Activated CD4-positive, alpha-beta T cell treated with anti-CD3 and anti-CD28 coated beads, Interleukin-2, amount 10 ng/mL, durations not matched to agents 7 days and 5 days (primary cell): Measurements from ENCODE around the gene SMG6. TPM values are rescaled to one million over a fixed set of nuclear protein-coding genes. Genes with fewer than 3 reads are reported as not detected.
"Not testable (repeated sequence)": the region's sequence is repeated elsewhere in the genome, so short reads cannot be mapped to it uniquely, and the experiment has no call there.

Source experiments
- CTCF ChIA-PET: fragments of 350-600 bp; sonication (Branson Sonifier 250); formaldehyde crosslinking; loops from one replicate; lab custom pipeline; 2021; ENCODE audit warnings: antibody characterized with exemption; lab: Charles Lee
- POLR2A ChIA-PET: fragments of 350-600 bp; sonication (Branson Sonifier 250); formaldehyde crosslinking; loops from one replicate; lab custom pipeline; 2021; ENCODE audit warnings: antibody characterized with exemption; lab: Charles Lee
- DNase-seq: peaks from one replicate; pipeline ENCODE4 v3.0.0-alpha.2; 2020
- H3K27ac Mint-ChIP-seq: one replicate; pipeline ENCODE4 v1.8.0; 2021; ENCODE audit warnings: mild to moderate bottlenecking, moderate library complexity, mixed read lengths
- H3K27me3 Mint-ChIP-seq: one replicate; pipeline ENCODE4 v1.8.0; 2021; ENCODE audit warnings: mixed read lengths
- H3K36me3 Mint-ChIP-seq: one replicate; pipeline ENCODE4 v1.8.0; 2021; ENCODE audit warnings: low read depth, mixed read lengths
- H3K4me1 Mint-ChIP-seq: one replicate; pipeline ENCODE4 v1.8.0; 2021; ENCODE audit warnings: mixed read lengths
- H3K4me3 Mint-ChIP-seq: one replicate; pipeline ENCODE4 v1.8.0; 2021; ENCODE audit warnings: mild to moderate bottlenecking, moderate library complexity, mixed read lengths
- H3K9me3 Mint-ChIP-seq: one replicate; pipeline ENCODE4 v1.8.0; 2021; ENCODE audit warnings: mixed read lengths
- total RNA-seq, 2 experiments: library from RNA; stranded (reverse); gene quantifications; one replicate each; pipeline ENCODE4 v1.2.3, GENCODE V29; 2021

The SMG6 gene
- total RNA-seq, 2 experiments from 2014 or later, result 44.3 to 51.1 TPM

- POLR2A ChIA-PET, result interaction anchor here (0.7 kb wide), 1 partner anchor 45 kb away, joined by 3 read pairs; no protein-coding TSS in a partner anchor
- Mint-ChIP-seq H3K9me3 (no peaks in the 10 kb centered on the region), H3K36me3 (peaks cover 30% of the 10 kb centered on the region), H3K27ac (no peak overlapping the region), H3K4me1 (peaks cover 16% of the 10 kb centered on the region), H3K27me3 (no peaks in the 10 kb centered on the region), H3K4me3 (no peak overlapping the region)
- DNase-seq, result no peak
- CTCF ChIA-PET, result interaction anchor here (0.6 to 1.5 kb wide), 3 partner anchors 32 to 87 kb away, joined by 4 to 5 read pairs (median 4); no protein-coding TSS in a partner anchor
Measured at GRCh38 chr17:2157675-2158395, 145.8 kb downstream of the SMG6 start.

GRCh38 chr17:2157081-2157480, 146.5 kb downstream of the SMG6 start:
- ChIA-PET POLR2A (no interaction called here), CTCF (no interaction called here)
- Mint-ChIP-seq H3K9me3 (no peaks in the 10 kb centered on the region), H3K36me3 (peaks cover 28% of the 10 kb centered on the region), H3K4me3 (no peak overlapping the region), H3K27me3 (no peaks in the 10 kb centered on the region), H3K27ac (peak overlapping the region; percentile 33), H3K4me1 (peaks cover 16% of the 10 kb centered on the region)
- DNase-seq, result no peak

- peaks cover 28% of the 10 kb centered on the region for H3K36me3 Mint-ChIP-seq
- peak overlapping the region; percentile 33 for H3K27ac Mint-ChIP-seq
- H3K4me1 Mint-ChIP-seq, result peaks cover 16% of the 10 kb centered on the region
- no peaks in the 10 kb centered on the region for H3K27me3 Mint-ChIP-seq
- DNase-seq, result no peak
- no peaks in the 10 kb centered on the region for H3K9me3 Mint-ChIP-seq
- ChIA-PET POLR2A (no interaction called here), CTCF (interaction anchor here (1.2 kb wide), 1 partner anchor 23 kb away, joined by 4 read pairs; no protein-coding TSS in a partner anchor)
- H3K4me3 Mint-ChIP-seq, result no peak overlapping the region
Measured at GRCh38 chr17:2156666-2157065, 146.9 kb downstream of the SMG6 start.

DNA sequence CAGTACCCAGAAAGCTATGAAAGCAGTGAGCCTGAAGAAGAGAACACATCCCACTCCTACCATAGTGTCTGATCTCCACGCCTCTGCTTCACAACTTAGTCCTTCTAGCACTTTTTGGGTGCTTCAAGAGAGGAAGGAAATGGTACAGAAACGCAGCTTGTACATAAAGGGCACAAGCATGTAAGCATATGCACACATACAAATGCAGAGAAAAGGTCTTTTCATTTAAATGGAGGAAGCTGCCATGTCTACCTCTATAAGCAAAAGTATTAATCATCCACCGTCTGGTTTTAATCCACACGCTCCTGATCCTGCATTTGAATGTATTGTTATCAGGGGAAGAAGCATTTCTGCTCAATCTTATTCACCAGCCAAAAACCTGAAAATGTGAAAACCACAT, 148.0 kb downstream of the SMG6 start:
- Mint-ChIP-seq H3K27me3 (no peaks in the 10 kb centered on the region), H3K4me3 (no peak overlapping the region), H3K36me3 (peaks cover 27% of the 10 kb centered on the region), H3K4me1 (peaks cover 22% of the 10 kb centered on the region), H3K9me3 (no peaks in the 10 kb centered on the region), H3K27ac (no peak overlapping the region)
- CTCF ChIA-PET, result interaction anchor here (0.8 to 1.5 kb wide), 5 partner anchors 9 to 81 kb away, joined by 3 to 8 read pairs (median 4); no protein-coding TSS in a partner anchor
- no peak for DNase-seq
- POLR2A ChIA-PET, result no interaction called here

- peaks cover 19% of the 10 kb centered on the region for H3K36me3 Mint-ChIP-seq
- no peak overlapping the region for H3K27ac Mint-ChIP-seq
- DNase-seq, result no peak
- no peaks in the 10 kb centered on the region for H3K9me3 Mint-ChIP-seq
- ChIA-PET CTCF (interaction anchor here (0.5 to 1.7 kb wide), 5 partner anchors 12 to 452 kb away, joined by 3 to 4 read pairs (median 4); no protein-coding TSS in a partner anchor), POLR2A (no interaction called here)
- peaks cover 13% of the 10 kb centered on the region for H3K4me1 Mint-ChIP-seq
- no peaks in the 10 kb centered on the region for H3K27me3 Mint-ChIP-seq
- no peak overlapping the region for H3K4me3 Mint-ChIP-seq
Measured at GRCh38 chr17:2151358-2152033, 152.1 kb downstream of the SMG6 start.

DNA sequence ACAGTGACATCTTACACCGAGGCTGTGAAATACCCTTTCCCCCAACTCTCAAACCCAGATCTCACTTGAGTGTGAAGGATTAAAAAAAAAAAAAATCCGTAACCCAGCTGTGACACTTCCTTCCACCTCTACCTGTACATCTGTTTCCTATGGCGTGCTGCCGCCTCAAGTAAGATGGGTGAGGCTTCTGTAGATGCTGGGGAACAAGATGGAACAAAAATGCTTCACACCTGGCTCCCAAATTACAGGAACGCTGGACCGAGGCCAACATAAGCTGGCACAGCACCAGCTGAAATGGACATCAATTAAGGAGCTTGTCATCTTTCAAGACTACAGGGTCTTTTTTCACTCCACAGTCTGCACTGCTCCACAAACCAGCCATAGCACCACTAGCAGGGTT, 152.8 kb downstream of the SMG6 start:
- H3K27me3 Mint-ChIP-seq, result no peaks in the 10 kb centered on the region
- POLR2A ChIA-PET, result no interaction called here
- H3K36me3 Mint-ChIP-seq, result peaks cover 19% of the 10 kb centered on the region
- no peaks in the 10 kb centered on the region for H3K9me3 Mint-ChIP-seq
- H3K4me3 Mint-ChIP-seq, result no peak overlapping the region
- no peak for DNase-seq
- H3K4me1 Mint-ChIP-seq, result peaks cover 15% of the 10 kb centered on the region
- CTCF ChIA-PET, result interaction anchor here (0.5 to 1.7 kb wide), 3 partner anchors 32 to 86 kb away, joined by 3 to 4 read pairs (median 3); no protein-coding TSS in a partner anchor
- H3K27ac Mint-ChIP-seq, result no peak overlapping the region

DNA sequence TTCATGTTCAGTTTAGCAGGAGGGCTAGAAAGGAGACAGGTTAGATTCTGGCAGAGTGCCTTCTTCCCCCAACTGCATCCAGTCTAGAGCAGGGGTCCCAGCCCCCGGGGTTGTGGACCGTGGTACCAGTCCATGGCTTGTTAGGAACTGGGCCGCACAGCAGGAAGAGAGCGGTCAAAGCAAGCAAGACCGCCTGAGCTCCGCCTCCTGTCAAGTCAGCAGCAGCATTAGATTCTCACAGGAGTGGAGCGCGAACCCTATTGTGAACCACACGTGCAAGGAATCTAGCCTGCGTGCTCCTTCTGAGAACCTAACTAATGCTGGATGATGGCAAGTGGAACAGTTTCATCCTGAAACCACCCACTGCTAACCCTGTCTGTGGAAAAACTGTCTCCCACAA, 153.7 kb downstream of the SMG6 start:
- Mint-ChIP-seq H3K36me3 (peaks cover 12% of the 10 kb centered on the region), H3K4me1 (peaks cover 11% of the 10 kb centered on the region), H3K9me3 (no peaks in the 10 kb centered on the region), H3K4me3 (no peak overlapping the region), H3K27me3 (no peaks in the 10 kb centered on the region), H3K27ac (no peak overlapping the region)
- no peak for DNase-seq
- ChIA-PET POLR2A (no interaction called here), CTCF (interaction anchor here (0.5 to 1.7 kb wide), 4 partner anchors 26 to 53 kb away, joined by 3 read pairs; no protein-coding TSS in a partner anchor)

DNA sequence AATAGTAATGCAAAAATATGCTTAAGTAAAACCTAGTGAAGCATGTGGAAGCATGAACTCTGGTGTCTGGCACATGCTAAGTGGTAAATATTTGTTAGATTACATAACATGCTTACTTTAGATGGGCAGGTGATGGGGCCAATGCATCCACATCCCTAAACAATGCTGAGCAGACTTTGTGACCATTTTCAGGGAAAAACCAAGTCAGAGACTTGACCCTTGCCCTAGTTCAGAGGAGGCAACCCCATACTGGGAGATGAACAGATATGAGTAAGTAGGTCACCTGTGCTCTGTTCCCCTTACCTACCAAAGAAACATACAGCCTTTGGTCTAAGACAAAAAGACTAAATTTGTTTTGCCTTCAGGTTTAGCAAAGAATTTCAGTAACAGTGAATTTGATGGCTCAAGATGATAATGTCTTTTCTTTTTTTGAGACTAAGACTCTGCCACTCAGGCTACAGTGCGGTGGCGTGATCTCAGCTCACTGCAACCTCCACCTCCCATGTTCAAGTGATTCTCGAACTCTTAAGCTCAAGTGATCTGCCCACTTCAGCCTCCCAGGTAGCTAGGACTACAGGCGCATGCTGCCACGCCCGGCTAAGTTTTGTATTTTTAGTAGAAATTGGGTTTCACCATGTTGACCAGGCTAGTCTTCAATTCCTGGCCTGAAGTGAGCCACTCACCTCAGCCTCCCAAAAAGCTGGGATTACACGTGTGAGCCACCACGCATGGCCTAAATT, 157.3 kb downstream of the SMG6 start:
- H3K4me1 Mint-ChIP-seq, result peaks cover 16% of the 10 kb centered on the region
- CTCF ChIA-PET, result interaction anchor here (0.8 to 1.2 kb wide), 5 partner anchors 8 to 64 kb away, joined by 3 to 7 read pairs (median 3); no protein-coding TSS in a partner anchor
- H3K4me3 Mint-ChIP-seq, result no peak overlapping the region
- no peaks in the 10 kb centered on the region for H3K27me3 Mint-ChIP-seq
- POLR2A ChIA-PET, result no interaction called here
- H3K27ac Mint-ChIP-seq, result no peak overlapping the region
- peaks cover 19% of the 10 kb centered on the region for H3K36me3 Mint-ChIP-seq
- H3K9me3 Mint-ChIP-seq, result no peaks in the 10 kb centered on the region
- no peak for DNase-seq

DNA sequence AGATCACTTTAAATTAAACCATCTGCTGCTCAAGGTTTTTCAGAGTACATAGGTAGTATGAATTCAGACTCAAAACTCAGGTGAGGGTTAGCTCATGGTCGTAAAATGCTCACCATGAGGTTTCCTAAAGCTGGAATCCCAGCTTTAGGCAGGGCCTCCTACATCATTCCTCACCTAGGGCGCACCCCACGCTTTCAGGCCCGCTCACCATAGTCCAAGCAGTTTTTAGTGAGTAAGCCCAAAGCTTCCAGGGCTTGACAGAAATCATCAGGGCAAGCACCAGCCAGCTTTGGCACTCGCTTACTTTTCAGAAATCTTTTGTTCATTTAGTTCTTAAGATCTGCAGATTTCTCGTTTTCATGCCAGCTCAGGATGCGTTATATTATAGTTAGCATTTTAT, 158.9 kb downstream of the SMG6 start:
- ChIA-PET CTCF (interaction anchor here (0.6 to 1.3 kb wide), 4 partner anchors 32 to 107 kb away, joined by 3 to 6 read pairs (median 4); no protein-coding TSS in a partner anchor), POLR2A (interaction anchor here (0.6 kb wide), 1 partner anchor 7 kb away, joined by 5 read pairs; no protein-coding TSS in a partner anchor)
- no peak overlapping the region for H3K4me3 Mint-ChIP-seq
- peaks cover 12% of the 10 kb centered on the region for H3K4me1 Mint-ChIP-seq
- H3K36me3 Mint-ChIP-seq, result peaks cover 19% of the 10 kb centered on the region
- no peaks in the 10 kb centered on the region for H3K9me3 Mint-ChIP-seq
- no peaks in the 10 kb centered on the region for H3K27me3 Mint-ChIP-seq
- no peak overlapping the region for H3K27ac Mint-ChIP-seq
- no peak for DNase-seq

DNA sequence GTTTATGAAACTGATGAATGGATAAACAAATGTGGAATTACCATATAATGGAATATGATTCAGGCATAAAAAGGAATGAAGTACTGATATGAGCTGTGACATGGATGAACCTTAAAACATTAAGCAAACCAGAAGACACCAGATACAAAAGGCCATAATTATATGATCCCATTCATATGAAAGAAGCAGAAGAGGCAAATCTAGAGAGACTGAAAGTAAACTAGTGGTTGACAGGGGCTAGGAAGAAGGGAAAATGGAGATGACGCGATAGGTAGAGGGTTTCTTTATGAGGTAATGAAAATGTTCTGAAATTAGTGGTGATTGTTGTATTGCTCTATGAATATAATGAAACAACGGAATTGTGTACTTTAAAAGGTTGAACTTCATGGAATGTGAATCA, 160.3 kb downstream of the SMG6 start:
- ChIA-PET POLR2A (no interaction called here), CTCF (no interaction called here)
- Mint-ChIP-seq H3K9me3 (no peaks in the 10 kb centered on the region), H3K36me3 (peaks cover 9% of the 10 kb centered on the region), H3K4me3 (no peak overlapping the region), H3K4me1 (peaks cover 20% of the 10 kb centered on the region), H3K27ac (no peak overlapping the region), H3K27me3 (no peaks in the 10 kb centered on the region)
- DNase-seq, result no peak

- CTCF ChIA-PET, H3K9me3 Mint-ChIP-seq, POLR2A ChIA-PET, H3K4me3 Mint-ChIP-seq, H3K27me3 Mint-ChIP-seq, H3K27ac Mint-ChIP-seq, DNase-seq: not testable (repeated sequence)
- Mint-ChIP-seq H3K4me1 (peaks cover 26% of the 10 kb centered on the region), H3K36me3 (peaks cover 11% of the 10 kb centered on the region)
Measured at GRCh38 chr17:2142682-2143081, 160.9 kb downstream of the SMG6 start.

- peaks cover 19% of the 10 kb centered on the region for H3K36me3 Mint-ChIP-seq
- ChIA-PET POLR2A (no interaction called here), CTCF (interaction anchor here (0.6 to 1.6 kb wide), 4 partner anchors 17 to 104 kb away, joined by 3 to 5 read pairs (median 3); no protein-coding TSS in a partner anchor)
- no peak for DNase-seq
- no peak overlapping the region for H3K4me3 Mint-ChIP-seq
- H3K27ac Mint-ChIP-seq, result no peak overlapping the region
- H3K27me3 Mint-ChIP-seq, result no peaks in the 10 kb centered on the region
- H3K9me3 Mint-ChIP-seq, result no peaks in the 10 kb centered on the region
- peaks cover 26% of the 10 kb centered on the region for H3K4me1 Mint-ChIP-seq
Measured at GRCh38 chr17:2140683-2141082, 162.9 kb downstream of the SMG6 start.
